ENCODE measurements around the gene RSKR.
"Not testable (repeated sequence)": the region's sequence is repeated elsewhere in the genome, so short reads cannot be mapped to it uniquely, and the experiment has no call there.

The RSKR gene, protein sequence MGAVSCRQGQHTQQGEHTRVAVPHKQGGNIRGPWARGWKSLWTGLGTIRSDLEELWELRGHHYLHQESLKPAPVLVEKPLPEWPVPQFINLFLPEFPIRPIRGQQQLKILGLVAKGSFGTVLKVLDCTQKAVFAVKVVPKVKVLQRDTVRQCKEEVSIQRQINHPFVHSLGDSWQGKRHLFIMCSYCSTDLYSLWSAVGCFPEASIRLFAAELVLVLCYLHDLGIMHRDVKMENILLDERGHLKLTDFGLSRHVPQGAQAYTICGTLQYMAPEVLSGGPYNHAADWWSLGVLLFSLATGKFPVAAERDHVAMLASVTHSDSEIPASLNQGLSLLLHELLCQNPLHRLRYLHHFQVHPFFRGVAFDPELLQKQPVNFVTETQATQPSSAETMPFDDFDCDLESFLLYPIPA

DNA sequence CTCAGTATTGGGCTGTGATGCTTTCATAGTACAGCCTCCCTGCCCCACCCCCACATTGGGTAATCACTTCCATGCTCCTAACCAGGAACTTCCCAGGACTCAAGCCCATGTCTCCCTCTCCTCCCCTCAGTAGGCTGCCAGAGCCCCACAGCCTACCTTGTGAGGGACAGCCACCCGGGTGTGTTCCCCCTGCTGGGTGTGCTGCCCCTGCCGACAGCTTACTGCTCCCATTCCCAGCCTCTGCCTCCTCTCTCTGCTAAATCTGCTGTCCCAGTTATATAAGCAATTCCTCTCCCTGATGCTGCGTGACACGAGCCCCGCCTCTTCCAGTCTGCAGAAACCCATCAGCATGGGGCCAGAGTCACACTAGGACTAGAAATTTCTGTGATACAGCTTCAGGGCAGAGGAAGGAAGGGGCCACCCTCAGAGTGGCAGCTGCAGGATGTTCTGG is at the start of gene RSKR:
Gene RSKR (minus strand): TSS at position 255 of the 451 bp plus-strand sequence. CDS start 24 bp downstream, at position 231.
- DNase-seq (ENCODE audit: low read depth), result no peak

DNA sequence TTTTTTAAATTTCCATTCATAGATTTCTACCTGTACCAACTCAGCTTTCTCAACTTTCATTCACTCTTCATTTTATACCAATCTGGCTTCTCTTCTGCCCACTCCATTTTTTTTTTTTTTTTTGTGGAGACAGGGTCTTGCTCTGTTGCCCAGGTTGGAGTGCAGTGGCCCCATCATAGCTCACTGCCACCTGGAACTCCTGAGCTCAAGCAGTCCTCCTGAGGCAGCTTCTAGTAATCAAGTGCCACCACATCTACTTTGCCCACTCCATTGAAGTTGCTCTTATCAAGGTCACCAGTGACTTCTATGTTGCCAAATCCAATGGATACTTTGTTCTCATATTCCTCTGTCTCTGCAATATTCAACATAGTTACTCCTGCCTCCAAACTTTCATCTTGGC is 49.7 kb upstream of the RSKR start:
- DNase-seq (ENCODE audit: low read depth), result no peak

DNA sequence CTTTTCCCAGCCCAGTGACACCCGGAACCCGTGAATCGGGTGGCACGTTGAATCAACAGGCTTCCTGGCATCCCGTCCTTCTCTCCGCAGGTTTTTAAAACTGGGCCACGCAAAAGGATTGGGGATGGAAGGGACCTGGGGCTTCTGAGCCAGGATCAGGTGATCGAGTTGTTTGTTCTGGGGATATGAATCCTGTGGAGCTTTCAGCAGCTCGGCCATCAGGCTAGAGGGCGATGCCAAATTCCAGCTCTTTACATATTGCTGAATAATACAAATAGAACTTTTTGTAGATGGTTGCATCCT is 48.5 kb upstream of the RSKR start:
- DNase-seq (ENCODE audit: low read depth), result no peak

DNA sequence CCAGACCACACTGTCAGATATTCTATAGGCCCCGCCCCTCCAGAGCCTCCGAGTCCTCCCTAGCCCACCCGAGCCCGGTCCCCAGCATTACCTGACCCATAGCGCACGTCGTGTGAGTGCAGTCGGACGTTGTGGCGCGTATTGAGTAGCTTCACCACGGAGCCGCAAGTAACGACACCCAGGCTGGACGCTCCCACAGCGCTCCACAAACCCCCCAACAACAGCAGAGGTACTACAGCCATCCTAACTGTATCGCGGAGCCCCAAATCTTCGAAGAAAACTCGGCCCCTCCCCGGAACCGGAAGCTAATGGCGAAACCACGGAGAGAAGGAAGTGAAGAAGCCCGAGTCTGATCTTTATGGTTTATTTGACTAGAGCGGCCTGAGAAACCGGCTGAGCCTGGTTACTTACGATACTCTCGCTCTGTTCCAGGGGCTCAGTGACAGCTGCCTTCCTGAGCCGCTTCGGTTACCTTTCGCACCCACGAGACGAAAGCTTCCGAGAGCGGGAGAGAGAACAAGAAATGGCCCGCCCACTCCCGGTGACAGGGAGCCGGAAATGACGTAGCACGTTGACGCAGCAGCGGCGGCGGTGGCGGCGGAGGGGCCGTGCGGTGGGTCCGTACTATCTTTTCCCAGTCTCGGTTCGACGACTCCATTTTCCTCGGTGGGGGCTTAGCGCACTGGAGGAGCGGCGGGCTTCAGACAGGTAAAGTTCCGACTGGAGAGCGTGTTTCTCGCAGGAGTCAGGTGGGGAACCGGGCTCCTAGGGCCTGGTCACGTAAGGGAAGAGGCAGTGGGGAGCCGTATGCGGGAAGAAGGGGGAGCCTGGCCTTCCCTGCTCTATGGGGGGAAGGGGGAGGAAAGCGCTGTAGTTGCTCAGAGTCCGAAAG is 47.9 kb upstream of the RSKR start, which contains the start of the genes SDF2 and SUPT6H:
Gene SDF2 (minus strand): TSS at position 272 of the 892 bp plus-strand sequence. CDS start 30 bp downstream, at position 242.
Gene SUPT6H (plus strand): TSS at position 571 of the 892 bp plus-strand sequence. CDS start 11,197 bp downstream, outside the sequence.
- peak; percentile 90 for DNase-seq (ENCODE audit: low read depth)

DNA sequence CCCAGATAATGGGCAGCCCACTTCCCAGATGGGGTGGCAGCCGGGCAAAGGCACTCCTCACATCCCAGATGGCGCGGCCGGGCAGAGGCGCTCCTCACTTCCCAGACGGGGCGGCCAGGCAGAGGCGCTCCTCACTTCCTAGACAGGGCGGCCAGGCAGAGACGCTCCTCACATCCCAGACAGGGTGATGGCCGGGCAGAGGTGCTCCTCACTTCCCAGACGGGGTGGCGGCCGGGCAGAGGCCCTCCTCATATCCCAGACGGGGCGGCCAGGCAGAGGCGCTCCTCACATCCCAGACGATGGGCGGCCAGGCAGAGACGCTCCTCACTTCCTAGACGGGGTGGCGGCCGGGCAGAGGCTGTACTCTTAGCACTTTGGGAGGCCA is 45.5 kb upstream of the RSKR start:
- not testable (repeated sequence) for DNase-seq (ENCODE audit: low read depth)

DNA sequence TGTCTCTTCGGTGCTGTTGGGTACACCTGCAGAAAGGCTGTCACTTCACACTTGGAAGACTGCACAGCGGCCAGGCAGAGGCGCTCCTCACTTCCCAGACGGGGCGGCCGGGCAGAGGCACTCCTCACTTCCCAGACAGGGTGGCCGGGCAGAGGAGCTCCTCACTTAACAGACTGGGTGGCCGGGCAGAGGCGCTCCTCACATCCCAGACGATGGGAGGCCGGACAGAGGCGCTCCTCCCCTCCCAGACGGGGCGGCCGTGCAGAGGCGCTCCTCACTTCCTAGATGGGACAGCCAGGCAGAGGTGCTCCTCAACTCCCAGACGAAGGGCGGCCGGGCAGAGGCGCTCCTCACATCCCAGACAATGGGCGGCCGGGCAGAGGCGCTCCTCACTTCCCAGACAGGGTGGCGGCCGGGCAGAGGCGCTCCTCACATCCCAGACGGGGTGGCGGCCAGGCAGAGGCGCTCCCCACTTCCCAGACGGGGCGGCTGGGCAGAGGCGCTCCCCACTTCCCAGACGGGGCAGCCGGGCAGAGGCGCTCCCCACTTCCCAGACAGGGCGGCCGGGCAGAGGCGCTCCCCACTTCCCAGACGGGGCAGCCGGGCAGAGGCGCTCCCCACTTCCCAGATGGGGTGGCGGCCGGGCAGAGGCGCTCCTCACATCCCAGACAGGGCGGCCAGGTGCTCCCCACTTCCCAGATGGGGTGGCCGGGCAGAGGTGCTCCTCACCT is 44.9 kb upstream of the RSKR start:
- DNase-seq (ENCODE audit: low read depth), result not testable (repeated sequence)

DNA sequence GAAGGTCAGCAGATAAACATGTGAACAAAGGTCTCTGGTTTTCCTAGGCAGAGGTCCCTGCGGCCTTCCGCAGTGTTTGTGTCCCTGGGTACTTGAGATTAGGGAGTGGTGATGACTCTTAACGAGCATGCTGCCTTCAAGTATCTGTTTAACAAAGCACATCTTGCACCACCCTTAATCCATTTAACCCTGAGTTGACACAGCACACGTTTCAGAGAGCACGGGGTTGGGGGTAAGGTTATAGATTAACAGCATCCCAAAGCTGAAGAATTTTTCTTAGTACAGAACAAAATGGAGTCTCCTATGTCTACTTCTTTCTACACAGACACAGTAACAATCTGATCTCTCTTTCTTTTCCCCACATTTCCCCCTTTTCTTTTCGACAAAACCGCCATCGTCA is 44.4 kb upstream of the RSKR start:
- not testable (repeated sequence) for DNase-seq (ENCODE audit: low read depth)

DNA sequence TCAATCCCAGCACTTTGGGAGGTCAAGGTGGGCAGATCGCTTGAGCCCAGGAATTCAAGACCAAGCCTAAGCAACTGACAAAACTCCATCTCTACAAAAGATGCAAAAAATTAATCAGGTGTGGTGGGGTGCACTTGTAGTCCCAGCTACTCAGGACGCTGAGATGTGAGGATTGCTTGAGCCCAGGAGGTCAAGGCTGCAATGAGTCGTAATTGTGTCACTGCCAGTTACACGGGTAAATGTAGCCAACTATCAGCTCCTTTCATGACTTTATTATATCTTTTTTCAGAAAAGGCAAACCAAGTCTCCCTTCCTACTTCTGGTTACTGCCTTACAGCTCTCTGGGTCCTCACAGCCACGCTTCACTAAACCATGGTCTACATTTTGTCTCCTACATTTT is 43.8 kb upstream of the RSKR start:
- no peak for DNase-seq (ENCODE audit: low read depth)

DNA sequence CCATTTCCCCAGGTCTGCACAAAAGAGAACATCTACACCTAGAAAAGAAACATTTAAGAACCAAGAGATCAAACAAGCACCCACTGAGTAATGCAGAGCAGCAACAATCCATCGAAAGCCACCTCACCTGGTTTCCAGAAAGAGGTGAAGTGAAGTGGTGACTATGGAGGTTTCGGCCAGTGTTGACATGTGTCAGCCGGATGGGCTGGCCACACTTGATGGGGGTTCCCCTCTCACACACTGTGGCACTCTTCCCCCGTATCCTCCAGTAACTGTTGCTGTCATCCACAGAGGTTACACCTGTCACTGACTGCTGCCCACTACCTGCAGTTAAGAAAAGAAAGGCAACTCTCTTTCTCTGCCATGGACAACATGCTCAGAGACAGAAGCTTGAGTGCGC is 41.2 kb upstream of the RSKR start:
- no peak for DNase-seq (ENCODE audit: low read depth)

DNA sequence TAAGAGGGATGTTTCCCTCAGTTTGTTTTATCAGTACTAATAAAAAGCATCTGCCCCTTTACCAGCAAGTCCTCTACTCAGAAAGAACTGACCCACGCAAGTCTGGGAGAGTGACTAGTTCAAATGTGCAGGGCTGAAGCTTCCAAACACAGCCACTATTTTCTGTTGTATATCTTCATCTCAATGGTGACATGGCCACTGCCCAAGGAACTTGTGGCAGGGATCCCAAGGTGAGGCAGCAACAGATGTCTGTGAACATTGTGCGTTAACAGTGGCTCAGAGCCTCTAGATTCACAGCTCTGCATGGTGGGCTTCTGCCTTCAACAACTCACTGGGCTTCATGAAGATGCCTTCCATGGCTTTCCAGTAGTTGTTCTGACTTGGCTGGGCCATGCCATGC is 34.7 kb upstream of the RSKR start:
- DNase-seq (ENCODE audit: low read depth), result no peak

DNA sequence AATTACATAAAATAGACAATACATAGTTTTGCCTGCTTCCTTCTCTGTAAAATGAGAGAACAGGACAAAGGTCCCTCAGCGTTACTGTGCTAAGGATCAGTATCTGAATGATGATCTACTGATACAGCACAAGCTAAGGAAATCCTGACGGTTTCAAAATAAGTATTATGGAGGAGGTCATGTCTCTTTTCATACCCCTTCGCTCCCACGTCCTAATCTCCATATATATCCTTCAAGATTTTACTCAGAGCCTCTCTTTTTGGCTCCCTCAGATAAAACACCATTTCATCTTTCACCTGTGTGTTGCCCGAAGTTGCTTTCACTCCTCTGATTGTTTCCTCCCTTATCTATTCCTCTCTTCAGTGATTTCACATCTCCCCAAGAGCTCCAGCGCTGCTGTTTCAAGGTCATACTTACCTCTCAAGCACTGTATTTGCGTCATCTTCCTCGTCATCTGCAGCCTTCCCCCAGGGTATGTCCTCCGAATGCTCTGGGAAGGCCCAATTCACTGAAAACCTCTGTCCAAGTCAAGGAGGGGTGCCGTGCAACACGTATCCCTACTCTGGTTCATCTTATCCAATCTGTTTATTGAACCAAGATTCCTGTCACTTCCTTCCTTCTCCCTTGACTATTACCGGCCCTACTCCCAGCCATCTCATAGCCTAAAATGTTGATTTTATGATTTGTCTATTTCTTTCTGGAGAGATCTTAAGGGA is 32.2 kb upstream of the RSKR start:
- no peak for DNase-seq (ENCODE audit: low read depth)

DNA sequence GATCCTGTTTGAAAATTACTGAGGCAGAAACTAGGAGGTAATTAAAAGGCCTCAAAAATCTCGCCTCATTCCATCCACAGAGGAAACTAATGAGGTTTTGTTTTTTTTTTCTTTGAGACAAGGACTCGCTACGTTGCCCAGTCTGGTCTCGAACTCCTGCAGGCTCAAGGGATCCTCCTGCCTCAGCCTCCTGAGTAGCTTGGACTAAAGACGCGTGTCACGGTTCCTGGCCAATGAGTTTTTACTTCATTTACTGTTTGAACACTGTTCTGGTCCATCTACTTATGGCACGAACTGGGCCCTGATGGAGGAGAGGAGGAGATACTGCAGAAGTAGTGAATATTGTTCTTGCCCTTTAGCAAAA is 31.6 kb upstream of the RSKR start:
- DNase-seq (ENCODE audit: low read depth), result no peak

DNA sequence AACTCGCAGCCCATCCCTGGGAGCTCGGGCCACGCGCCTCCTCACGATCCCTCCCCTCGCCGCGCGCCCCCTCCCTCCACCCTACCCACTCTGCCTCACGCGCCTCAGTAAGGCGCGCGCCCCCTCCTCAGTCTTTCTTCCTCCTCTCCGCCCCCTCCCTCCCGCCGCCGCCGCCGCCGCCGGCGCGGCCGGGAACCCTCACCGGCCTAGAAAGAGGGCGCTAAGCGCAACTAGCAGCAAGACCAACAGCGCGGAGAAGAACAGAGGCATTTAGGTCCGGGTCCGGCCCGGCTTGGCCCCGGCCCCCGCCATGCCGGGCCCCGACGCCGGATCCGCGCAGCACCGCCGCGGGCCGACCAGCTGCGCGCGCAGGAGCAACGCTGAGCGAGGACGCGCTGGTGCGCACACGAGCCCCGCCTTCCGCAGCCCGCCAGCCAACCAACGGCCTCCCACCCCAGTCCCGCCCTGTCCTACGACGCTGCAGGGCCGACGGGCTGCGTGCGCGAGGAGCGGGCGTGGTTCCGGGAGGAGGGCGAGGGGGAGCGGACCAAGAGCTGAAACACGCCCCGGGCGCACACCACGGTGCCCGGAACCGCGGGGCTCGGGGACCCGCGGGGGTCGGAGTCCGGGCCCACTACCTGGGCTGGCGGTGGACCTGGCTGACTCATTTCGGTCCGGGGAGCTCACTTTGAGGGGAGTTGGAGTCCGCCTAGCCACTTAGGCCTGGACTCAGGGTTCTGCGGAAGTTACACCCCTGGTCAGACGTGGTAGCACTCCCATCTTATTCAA is 31.0 kb upstream of the RSKR start, which contains the start of gene BLTP2:
Gene BLTP2 (minus strand): TSS at position 372 of the 789 bp plus-strand sequence. CDS start 102 bp downstream, at position 270.
- DNase-seq (ENCODE audit: low read depth), result peak; percentile 81

DNA sequence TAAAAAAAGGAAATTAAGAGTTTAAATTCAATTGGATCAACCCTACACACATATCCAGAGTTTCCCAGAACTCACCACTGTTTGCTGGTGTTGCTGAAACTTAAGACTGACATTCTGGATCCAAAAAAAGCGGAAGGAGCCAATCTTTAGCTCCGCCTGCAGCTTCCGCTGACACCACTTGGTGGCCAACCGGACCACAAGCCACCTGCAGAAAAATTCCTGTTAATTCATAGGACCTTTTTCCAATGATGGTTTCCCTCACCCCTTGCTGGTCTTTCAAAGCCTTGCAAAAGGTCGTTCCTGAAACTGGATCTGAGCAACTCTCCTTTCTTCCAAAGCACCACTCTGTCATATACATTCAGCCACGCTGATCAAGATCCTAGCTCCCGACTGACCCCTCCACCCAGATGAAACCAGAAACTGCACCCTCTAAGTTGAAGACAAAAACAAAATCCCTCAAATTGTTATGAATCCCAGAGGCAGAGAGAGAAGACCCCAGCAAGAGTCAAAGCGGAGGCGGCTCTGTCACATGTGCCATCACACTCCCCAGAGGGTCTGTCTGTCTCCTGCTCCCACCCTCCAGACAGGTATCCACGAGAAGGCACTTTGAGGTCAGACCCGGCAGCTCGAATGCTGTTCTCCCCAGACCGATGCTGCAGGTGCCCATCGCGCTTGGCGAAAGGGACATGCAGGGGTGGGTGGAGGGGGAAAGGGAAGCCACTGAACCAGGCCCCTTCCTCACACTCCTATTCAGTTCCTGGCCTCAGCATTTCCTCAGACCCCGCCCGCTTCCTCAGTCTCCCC is 30.2 kb upstream of the RSKR start:
- no peak for DNase-seq (ENCODE audit: low read depth)

DNA sequence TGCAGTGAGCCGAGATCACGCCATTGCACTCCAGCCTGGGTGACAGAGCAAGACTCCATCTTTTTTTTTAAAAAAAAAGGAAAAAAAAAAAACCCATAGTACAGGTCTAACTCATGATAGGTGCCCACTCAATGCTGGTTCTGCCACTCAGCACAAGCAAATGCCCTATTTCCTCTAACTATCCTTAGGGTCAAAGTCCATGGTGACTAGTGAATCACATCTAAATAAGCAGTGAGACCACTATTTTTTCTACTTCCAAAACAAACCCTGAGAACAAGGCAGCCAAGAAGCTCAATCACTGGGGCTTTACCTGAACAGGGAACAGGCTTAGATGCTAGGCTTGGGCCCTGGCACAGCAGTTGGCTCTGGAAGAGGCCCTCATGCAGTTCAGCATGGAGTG is 27.6 kb upstream of the RSKR start:
- no peak for DNase-seq (ENCODE audit: low read depth)

DNA sequence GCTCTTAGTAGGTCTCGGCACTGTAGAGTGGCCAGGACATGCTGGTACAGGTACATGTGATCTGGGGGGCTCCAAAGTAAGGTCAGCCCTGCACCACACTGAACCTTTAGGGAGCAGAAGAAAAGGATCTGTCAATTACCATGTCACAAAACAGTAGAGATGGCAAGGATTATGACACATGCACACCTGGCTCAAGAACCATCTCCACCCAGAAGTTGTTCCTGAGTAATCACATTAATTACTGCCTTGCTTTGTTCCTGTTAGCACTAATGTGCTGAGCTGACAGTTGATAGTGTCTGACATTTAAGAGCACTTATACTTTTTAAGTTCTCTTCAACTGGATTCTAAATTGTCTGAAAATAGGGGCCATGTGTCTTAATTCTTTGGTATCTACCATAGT is 21.5 kb upstream of the RSKR start:
- DNase-seq (ENCODE audit: low read depth), result no peak

DNA sequence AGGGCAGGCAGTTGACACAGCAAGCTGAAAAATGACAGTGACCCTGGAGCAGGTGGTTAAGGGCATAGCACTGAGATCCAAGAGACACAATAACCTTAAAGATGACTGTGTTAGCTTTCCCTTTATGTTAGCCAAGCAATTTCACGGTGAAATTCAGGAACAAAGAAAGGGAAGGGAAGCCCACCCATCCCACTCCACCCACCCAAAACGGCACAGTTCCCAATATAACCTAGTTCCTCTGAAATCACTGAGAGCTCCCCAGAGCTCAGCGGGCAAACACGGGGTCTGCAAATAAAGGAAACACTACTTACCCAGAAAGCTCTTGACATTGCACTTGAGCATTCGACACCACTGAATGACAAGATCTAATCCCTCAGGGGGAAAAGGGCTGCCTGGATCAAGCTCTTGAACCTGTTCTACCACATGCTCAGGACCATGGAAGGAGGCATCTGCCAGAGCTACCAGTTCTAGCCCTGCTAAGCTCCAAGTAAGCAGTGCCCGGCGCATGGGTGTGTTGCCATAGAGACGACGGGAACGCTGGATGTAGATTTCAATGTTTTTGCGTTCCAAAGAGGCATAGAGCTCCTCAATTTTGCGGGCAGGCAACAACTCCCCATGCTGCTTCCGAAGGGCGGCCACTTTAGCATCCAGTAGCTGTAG is 20.4 kb upstream of the RSKR start:
- no peak for DNase-seq (ENCODE audit: low read depth)

DNA sequence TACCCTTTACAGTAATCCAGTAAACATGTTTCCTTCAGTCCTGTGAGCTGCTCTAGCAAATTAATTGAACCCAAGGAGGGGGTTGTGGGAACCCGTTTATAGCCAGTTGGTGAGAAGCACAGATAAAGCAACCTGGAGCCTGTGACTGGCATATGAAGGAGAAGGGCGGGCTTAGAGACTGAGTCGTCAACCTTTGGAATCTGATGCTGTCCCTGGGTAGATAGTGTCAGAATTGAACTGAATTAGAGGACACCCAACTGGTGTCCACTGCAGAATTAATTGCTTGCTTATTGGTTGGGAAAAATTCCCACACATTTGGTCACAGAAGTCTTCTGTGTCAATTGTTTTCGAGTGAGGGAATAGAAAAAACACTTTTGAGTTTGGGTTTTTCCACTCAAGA is 12.8 kb upstream of the RSKR start:
- DNase-seq (ENCODE audit: low read depth), result no peak

DNA sequence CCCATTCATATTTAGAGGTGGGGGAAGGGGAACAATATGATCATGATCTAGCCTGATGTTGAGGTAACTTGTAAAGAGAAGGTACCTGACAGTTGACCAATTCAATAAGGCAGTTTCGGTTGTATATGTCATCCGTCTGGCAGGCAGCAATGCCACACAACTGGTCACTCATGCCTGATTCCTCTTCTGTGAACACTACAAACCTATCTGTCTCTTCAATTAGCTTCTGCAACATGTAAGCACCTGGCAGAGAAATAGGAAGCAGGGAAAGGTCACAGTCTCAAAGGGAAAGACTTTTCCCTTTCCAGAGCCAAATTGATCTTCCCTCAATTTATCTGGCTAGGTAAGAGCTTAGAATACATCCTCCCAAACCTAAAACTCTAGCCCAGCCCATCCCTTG is 10.2 kb upstream of the RSKR start:
- no peak for DNase-seq (ENCODE audit: low read depth)

All from stimulated activated CD8-positive, alpha-beta memory T cell treated with anti-CD3 and anti-CD28 coated beads, Interleukin-15, amount 100 ng/mL, for 24 hours (primary cell).